ENCODE data around the gene BMF.

Gene BMF

GRCh38 chr15:40054855-40055575 is 53.7 kb downstream of the BMF start:
- Histone ChIP-seq H3K27me3 (ENCODE audit: control insufficient read depth in 1 of 2, insufficient read depth in 2 of 2, low read length in 2 of 2) (no peaks in the 10 kb centered on the region), H3K4me3 (ENCODE audit: low read depth in 1 of 2, low read length in 2 of 2) (no peak overlapping the region), H3K27ac (ENCODE audit: low read depth, low read length) (peak overlapping the region; percentile 57), H3K9ac (ENCODE audit: low read length) (no peak overlapping the region), H3K9me3 (ENCODE audit: low read length) (no peaks in the 10 kb centered on the region), H3K36me3 (ENCODE audit: insufficient read depth, low read length) (no peaks in the 10 kb centered on the region), H3K4me1 (ENCODE audit: insufficient read depth, low read length) (peaks cover 31% of the 10 kb centered on the region)

GRCh38 chr15:40054605-40054854 is 54.1 kb downstream of the BMF start:
- Histone ChIP-seq H3K36me3 (ENCODE audit: insufficient read depth, low read length) (no peaks in the 10 kb centered on the region), H3K9me3 (ENCODE audit: low read length) (no peaks in the 10 kb centered on the region), H3K9ac (ENCODE audit: low read length) (no peak overlapping the region), H3K4me3 (ENCODE audit: low read depth in 1 of 2, low read length in 2 of 2) (no peak overlapping the region), H3K4me1 (ENCODE audit: insufficient read depth, low read length) (peaks cover 31% of the 10 kb centered on the region), H3K27me3 (ENCODE audit: control insufficient read depth in 1 of 2, insufficient read depth in 2 of 2, low read length in 2 of 2) (no peaks in the 10 kb centered on the region), H3K27ac (ENCODE audit: low read depth, low read length) (peak overlapping the region; percentile 57)

GRCh38 chr15:40053831-40054604 is 54.7 kb downstream of the BMF start:
- Histone ChIP-seq H3K4me1 (ENCODE audit: insufficient read depth, low read length) (peaks cover 31% of the 10 kb centered on the region), H3K36me3 (ENCODE audit: insufficient read depth, low read length) (no peaks in the 10 kb centered on the region), H3K9ac (ENCODE audit: low read length) (no peak overlapping the region), H3K4me3 (ENCODE audit: low read depth in 1 of 2, low read length in 2 of 2) (no peak overlapping the region), H3K27ac (ENCODE audit: low read depth, low read length) (no peak overlapping the region), H3K27me3 (ENCODE audit: control insufficient read depth in 1 of 2, insufficient read depth in 2 of 2, low read length in 2 of 2) (no peaks in the 10 kb centered on the region), H3K9me3 (ENCODE audit: low read length) (no peaks in the 10 kb centered on the region)

GRCh38 chr15:40053079-40053830 is 55.4 kb downstream of the BMF start:
- Histone ChIP-seq H3K9me3 (ENCODE audit: low read length) (no peaks in the 10 kb centered on the region), H3K4me1 (ENCODE audit: insufficient read depth, low read length) (peaks cover 31% of the 10 kb centered on the region), H3K27me3 (ENCODE audit: control insufficient read depth in 1 of 2, insufficient read depth in 2 of 2, low read length in 2 of 2) (no peaks in the 10 kb centered on the region), H3K27ac (ENCODE audit: low read depth, low read length) (no peak overlapping the region), H3K36me3 (ENCODE audit: insufficient read depth, low read length) (no peaks in the 10 kb centered on the region), H3K4me3 (ENCODE audit: low read depth in 1 of 2, low read length in 2 of 2) (no peak overlapping the region), H3K9ac (ENCODE audit: low read length) (no peak overlapping the region)

- no peak overlapping the region for H3K4me3 ChIP-seq (ENCODE audit: low read depth in 1 of 2, low read length in 2 of 2)
- no peak overlapping the region for H3K27ac ChIP-seq (ENCODE audit: low read depth, low read length)
- H3K9me3 ChIP-seq (ENCODE audit: low read length), result no peaks in the 10 kb centered on the region
- peaks cover 36% of the 10 kb centered on the region for H3K4me1 ChIP-seq (ENCODE audit: insufficient read depth, low read length)
- no peaks in the 10 kb centered on the region for H3K27me3 ChIP-seq (ENCODE audit: control insufficient read depth in 1 of 2, insufficient read depth in 2 of 2, low read length in 2 of 2)
- H3K9ac ChIP-seq (ENCODE audit: low read length), result no peak overlapping the region
- H3K36me3 ChIP-seq (ENCODE audit: insufficient read depth, low read length), result no peaks in the 10 kb centered on the region
Observed at GRCh38 chr15:40052604-40053003, 56.1 kb downstream of the BMF start.

GRCh38 chr15:40051616-40052415 is 56.9 kb downstream of the BMF start:
- Histone ChIP-seq H3K4me1 (ENCODE audit: insufficient read depth, low read length) (peaks cover 42% of the 10 kb centered on the region), H3K27me3 (ENCODE audit: control insufficient read depth in 1 of 2, insufficient read depth in 2 of 2, low read length in 2 of 2) (no peaks in the 10 kb centered on the region), H3K36me3 (ENCODE audit: insufficient read depth, low read length) (no peaks in the 10 kb centered on the region), H3K27ac (ENCODE audit: low read depth, low read length) (no peak overlapping the region), H3K9me3 (ENCODE audit: low read length) (no peaks in the 10 kb centered on the region), H3K9ac (ENCODE audit: low read length) (no peak overlapping the region), H3K4me3 (ENCODE audit: low read depth in 1 of 2, low read length in 2 of 2) (no peak overlapping the region)

GRCh38 chr15:40050788-40051470 is 57.8 kb downstream of the BMF start:
- Histone ChIP-seq H3K9ac (ENCODE audit: low read length) (no peak overlapping the region), H3K4me1 (ENCODE audit: insufficient read depth, low read length) (peaks cover 34% of the 10 kb centered on the region), H3K27ac (ENCODE audit: low read depth, low read length) (no peak overlapping the region)

GRCh38 chr15:40048926-40049475 is 59.7 kb downstream of the BMF start:
- Histone ChIP-seq H3K4me3 (ENCODE audit: low read depth in 1 of 2, low read length in 2 of 2) (no peak overlapping the region), H3K9me3 (ENCODE audit: low read length) (no peaks in the 10 kb centered on the region), H3K36me3 (ENCODE audit: insufficient read depth, low read length) (no peaks in the 10 kb centered on the region), H3K4me1 (ENCODE audit: insufficient read depth, low read length) (peaks cover 35% of the 10 kb centered on the region), H3K9ac (ENCODE audit: low read length) (no peak overlapping the region), H3K27me3 (ENCODE audit: control insufficient read depth in 1 of 2, insufficient read depth in 2 of 2, low read length in 2 of 2) (no peaks in the 10 kb centered on the region), H3K27ac (ENCODE audit: low read depth, low read length) (no peak overlapping the region)

More at GRCh38 chr15:40050788-40051470, 57.8 kb downstream of the BMF start:
- no peaks in the 10 kb centered on the region for H3K36me3 ChIP-seq (ENCODE audit: insufficient read depth, low read length)
- H3K4me3 ChIP-seq (ENCODE audit: low read depth in 1 of 2, low read length in 2 of 2), result no peak overlapping the region
- H3K9me3 ChIP-seq (ENCODE audit: low read length), result no peaks in the 10 kb centered on the region
- no peaks in the 10 kb centered on the region for H3K27me3 ChIP-seq (ENCODE audit: control insufficient read depth in 1 of 2, insufficient read depth in 2 of 2, low read length in 2 of 2)

GRCh38 chr15:40048211-40048792 is 60.4 kb downstream of the BMF start:
- Histone ChIP-seq H3K4me3 (ENCODE audit: low read depth in 1 of 2, low read length in 2 of 2) (no peak overlapping the region), H3K9ac (ENCODE audit: low read length) (no peak overlapping the region), H3K36me3 (ENCODE audit: insufficient read depth, low read length) (no peaks in the 10 kb centered on the region), H3K9me3 (ENCODE audit: low read length) (no peaks in the 10 kb centered on the region), H3K27me3 (ENCODE audit: control insufficient read depth in 1 of 2, insufficient read depth in 2 of 2, low read length in 2 of 2) (no peaks in the 10 kb centered on the region), H3K27ac (ENCODE audit: low read depth, low read length) (no peak overlapping the region), H3K4me1 (ENCODE audit: insufficient read depth, low read length) (peaks cover 35% of the 10 kb centered on the region)

GRCh38 chr15:40047415-40048210 is 61.1 kb downstream of the BMF start:
- Histone ChIP-seq H3K4me3 (ENCODE audit: low read depth in 1 of 2, low read length in 2 of 2) (no peak overlapping the region), H3K36me3 (ENCODE audit: insufficient read depth, low read length) (no peaks in the 10 kb centered on the region), H3K9ac (ENCODE audit: low read length) (no peak overlapping the region), H3K4me1 (ENCODE audit: insufficient read depth, low read length) (peaks cover 35% of the 10 kb centered on the region), H3K27ac (ENCODE audit: low read depth, low read length) (no peak overlapping the region), H3K27me3 (ENCODE audit: control insufficient read depth in 1 of 2, insufficient read depth in 2 of 2, low read length in 2 of 2) (no peaks in the 10 kb centered on the region), H3K9me3 (ENCODE audit: low read length) (no peaks in the 10 kb centered on the region)
